ENCODE results near the gene MLXIP.

Gene MLXIP

DNA sequence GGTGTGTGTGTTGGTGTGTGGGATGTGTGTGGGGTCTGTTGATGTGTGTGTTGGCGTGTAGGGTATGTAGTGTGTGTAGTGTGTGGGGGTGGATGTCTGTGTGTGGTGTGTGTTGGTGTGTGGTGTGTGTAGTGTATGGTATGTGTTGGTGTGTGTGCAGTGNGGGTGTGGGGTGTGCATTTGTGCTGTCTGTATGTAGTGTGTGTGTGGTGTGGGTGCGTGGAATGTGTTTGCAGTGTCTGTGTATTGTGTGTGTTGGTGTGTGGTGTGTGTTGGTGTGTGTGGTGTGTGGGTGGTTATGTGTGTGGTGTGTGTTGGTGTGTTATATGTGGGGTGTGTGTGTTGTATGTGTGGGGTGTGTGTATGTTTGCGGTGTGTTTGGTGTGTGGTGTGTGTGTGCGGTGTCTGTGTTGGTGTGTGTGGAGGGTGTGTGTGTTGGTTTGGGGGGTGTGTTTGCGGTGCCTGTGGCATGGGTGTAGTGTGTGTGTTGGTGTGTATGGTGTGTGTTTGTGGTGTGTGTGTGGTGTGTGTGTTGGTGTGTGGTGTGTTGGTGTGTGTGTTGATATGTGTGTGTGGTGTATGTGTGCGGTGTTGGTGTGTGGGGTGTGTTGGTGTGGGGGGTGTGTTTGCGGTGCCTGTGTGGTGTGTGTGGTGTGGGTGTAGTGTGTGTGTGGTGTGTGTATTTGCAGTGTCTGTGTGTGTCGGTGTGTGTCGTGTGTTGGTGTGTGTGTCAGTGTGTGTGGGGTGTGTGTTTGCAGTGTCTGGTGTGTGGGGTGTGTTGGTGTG, 14.7 kb downstream of the MLXIP start (continued):
- peak; percentile 18; the same call in 1 of the 2 replicates for TF ChIP-seq ZNF311 (tag by site-specific recombination; IDR thresholded peaks at IDR 0.05; ENCODE audit: borderline replicate concordance)
- peak; percentile 84 for TF ChIP-seq ZFHX2 (tag by site-specific recombination; conservative IDR thresholded peaks at IDR 0.05)
- no peak for TF ChIP-seq MEIS1 (CRISPR knock-in tag; IDR thresholded peaks at IDR 0.05; ENCODE audit: borderline replicate concordance)
- TF ChIP-seq ZNF561 (tag by site-specific recombination; IDR thresholded peaks at IDR 0.05; ENCODE audit: borderline replicate concordance), result no peak
- TF ChIP-seq, protein P1, sequence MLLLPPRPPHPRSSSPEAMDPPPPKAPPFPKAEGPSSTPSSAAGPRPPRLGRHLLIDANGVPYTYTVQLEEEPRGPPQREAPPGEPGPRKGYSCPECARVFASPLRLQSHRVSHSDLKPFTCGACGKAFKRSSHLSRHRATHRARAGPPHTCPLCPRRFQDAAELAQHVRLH (tag by site-specific recombination; IDR thresholded peaks at IDR 0.05), result no peak
- no peak for TF ChIP-seq OSR2 (tag by site-specific recombination; IDR thresholded peaks at IDR 0.05)
- TF ChIP-seq ZNF776 (tag by site-specific recombination; IDR thresholded peaks at IDR 0.05; ENCODE audit: borderline replicate concordance), result peak; percentile 71; the same call in 1 of the 2 replicates
- no peak for TF ChIP-seq ZNF623 (tag by site-specific recombination; IDR thresholded peaks at IDR 0.05)
- TF ChIP-seq RBAK (tag by site-specific recombination; IDR thresholded peaks at IDR 0.05), result no peak
- peak; percentile 72 for TF ChIP-seq EGR2 (tag by site-specific recombination; IDR thresholded peaks at IDR 0.05; ENCODE audit: low read depth)
- 0 out of 2 replicates have a peak, but pooled peaks have one; percentile 4 for TF ChIP-seq ZNF266 (tag by site-specific recombination; IDR thresholded peaks at IDR 0.05; ENCODE audit: low read depth)
- TF ChIP-seq ZBTB20 (tag by site-specific recombination; IDR thresholded peaks at IDR 0.05), result no peak; the same call in 1 of the 2 replicates
- no peak for TF ChIP-seq ZEB2 (tag by site-specific recombination; IDR thresholded peaks at IDR 0.05)
- TF ChIP-seq, protein P2, sequence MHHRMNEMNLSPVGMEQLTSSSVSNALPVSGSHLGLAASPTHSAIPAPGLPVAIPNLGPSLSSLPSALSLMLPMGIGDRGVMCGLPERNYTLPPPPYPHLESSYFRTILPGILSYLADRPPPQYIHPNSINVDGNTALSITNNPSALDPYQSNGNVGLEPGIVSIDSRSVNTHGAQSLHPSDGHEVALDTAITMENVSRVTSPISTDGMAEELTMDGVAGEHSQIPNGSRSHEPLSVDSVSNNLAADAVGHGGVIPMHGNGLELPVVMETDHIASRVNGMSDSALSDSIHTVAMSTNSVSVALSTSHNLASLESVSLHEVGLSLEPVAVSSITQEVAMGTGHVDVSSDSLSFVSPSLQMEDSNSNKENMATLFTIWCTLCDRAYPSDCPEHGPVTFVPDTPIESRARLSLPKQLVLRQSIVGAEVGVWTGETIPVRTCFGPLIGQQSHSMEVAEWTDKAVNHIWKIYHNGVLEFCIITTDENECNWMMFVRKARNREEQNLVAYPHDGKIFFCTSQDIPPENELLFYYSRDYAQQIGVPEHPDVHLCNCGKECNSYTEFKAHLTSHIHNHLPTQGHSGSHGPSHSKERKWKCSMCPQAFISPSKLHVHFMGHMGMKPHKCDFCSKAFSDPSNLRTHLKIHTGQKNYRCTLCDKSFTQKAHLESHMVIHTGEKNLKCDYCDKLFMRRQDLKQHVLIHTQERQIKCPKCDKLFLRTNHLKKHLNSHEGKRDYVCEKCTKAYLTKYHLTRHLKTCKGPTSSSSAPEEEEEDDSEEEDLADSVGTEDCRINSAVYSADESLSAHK (tag by site-specific recombination; IDR thresholded peaks at IDR 0.05), result no peak
- TF ChIP-seq ZNF433 (tag by site-specific recombination; IDR thresholded peaks at IDR 0.05; ENCODE audit: low read depth), result 0 out of 2 replicates have a peak, but pooled peaks have one; percentile 21
- TF ChIP-seq, protein P3, sequence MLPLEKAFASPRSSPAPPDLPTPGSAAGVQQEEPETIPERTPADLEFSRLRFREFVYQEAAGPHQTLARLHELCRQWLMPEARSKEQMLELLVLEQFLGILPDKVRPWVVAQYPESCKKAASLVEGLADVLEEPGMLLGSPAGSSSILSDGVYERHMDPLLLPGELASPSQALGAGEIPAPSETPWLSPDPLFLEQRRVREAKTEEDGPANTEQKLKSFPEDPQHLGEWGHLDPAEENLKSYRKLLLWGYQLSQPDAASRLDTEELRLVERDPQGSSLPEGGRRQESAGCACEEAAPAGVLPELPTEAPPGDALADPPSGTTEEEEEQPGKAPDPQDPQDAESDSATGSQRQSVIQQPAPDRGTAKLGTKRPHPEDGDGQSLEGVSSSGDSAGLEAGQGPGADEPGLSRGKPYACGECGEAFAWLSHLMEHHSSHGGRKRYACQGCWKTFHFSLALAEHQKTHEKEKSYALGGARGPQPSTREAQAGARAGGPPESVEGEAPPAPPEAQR (tag by site-specific recombination; IDR thresholded peaks at IDR 0.05), result no peak
- no peak for TF ChIP-seq ZNF302 (tag by site-specific recombination; IDR thresholded peaks at IDR 0.05; ENCODE audit: low read depth)
- TF ChIP-seq OVOL3 (tag by site-specific recombination; IDR thresholded peaks at IDR 0.05), result no peak
- TF ChIP-seq ZNF248 (tag by site-specific recombination; IDR thresholded peaks at IDR 0.05), result no peak
- TF ChIP-seq, protein P4, sequence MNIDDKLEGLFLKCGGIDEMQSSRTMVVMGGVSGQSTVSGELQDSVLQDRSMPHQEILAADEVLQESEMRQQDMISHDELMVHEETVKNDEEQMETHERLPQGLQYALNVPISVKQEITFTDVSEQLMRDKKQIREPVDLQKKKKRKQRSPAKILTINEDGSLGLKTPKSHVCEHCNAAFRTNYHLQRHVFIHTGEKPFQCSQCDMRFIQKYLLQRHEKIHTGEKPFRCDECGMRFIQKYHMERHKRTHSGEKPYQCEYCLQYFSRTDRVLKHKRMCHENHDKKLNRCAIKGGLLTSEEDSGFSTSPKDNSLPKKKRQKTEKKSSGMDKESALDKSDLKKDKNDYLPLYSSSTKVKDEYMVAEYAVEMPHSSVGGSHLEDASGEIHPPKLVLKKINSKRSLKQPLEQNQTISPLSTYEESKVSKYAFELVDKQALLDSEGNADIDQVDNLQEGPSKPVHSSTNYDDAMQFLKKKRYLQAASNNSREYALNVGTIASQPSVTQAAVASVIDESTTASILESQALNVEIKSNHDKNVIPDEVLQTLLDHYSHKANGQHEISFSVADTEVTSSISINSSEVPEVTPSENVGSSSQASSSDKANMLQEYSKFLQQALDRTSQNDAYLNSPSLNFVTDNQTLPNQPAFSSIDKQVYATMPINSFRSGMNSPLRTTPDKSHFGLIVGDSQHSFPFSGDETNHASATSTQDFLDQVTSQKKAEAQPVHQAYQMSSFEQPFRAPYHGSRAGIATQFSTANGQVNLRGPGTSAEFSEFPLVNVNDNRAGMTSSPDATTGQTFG (tag by site-specific recombination; IDR thresholded peaks at IDR 0.05; ENCODE audit: borderline replicate concordance), result no peak
- TF ChIP-seq ZNF621 (tag by site-specific recombination; IDR thresholded peaks at IDR 0.05), result 0 out of 2 replicates have a peak, but pooled peaks have one; percentile 26
- TF ChIP-seq, protein P5, sequence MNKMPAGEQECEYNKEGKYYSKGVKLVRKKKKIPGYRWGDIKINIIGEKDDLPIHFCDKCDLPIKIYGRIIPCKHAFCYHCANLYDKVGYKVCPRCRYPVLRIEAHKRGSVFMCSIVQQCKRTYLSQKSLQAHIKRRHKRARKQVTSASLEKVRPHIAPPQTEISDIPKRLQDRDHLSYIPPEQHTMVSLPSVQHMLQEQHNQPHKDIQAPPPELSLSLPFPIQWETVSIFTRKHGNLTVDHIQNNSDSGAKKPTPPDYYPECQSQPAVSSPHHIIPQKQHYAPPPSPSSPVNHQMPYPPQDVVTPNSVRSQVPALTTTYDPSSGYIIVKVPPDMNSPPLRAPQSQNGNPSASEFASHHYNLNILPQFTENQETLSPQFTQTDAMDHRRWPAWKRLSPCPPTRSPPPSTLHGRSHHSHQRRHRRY (tag by site-specific recombination; IDR thresholded peaks at IDR 0.05), result no peak
- TF ChIP-seq TRIM28 (IDR thresholded peaks at IDR 0.05; ENCODE audit: borderline replicate concordance, low read length), result no peak
- TF ChIP-seq ZFP69B (tag by site-specific recombination; IDR thresholded peaks at IDR 0.05), result no peak
- TF ChIP-seq HOXC10 (CRISPR knock-in tag; IDR thresholded peaks at IDR 0.05), result no peak
- no peak for TF ChIP-seq ZNF37A (tag by site-specific recombination; IDR thresholded peaks at IDR 0.05)
- TF ChIP-seq ZSCAN23 (tag by site-specific recombination; IDR thresholded peaks at IDR 0.05), result no peak
- 0 out of 2 replicates have a peak, but pooled peaks have one; percentile 5 for TF ChIP-seq ZNF140 (tag by site-specific recombination; IDR thresholded peaks at IDR 0.05)
- no peak for TF ChIP-seq ZNF416 (tag by site-specific recombination; IDR thresholded peaks at IDR 0.05)
- no peak; the same call in 1 of the 2 replicates for TF ChIP-seq ZNF521 (tag by site-specific recombination; IDR thresholded peaks at IDR 0.05)
- no peak for TF ChIP-seq ZNF510 (tag by site-specific recombination; IDR thresholded peaks at IDR 0.05; ENCODE audit: insufficient replicate concordance)
- no peak for TF ChIP-seq ZNF571 (tag by site-specific recombination; IDR thresholded peaks at IDR 0.05)
- peak; percentile 6; the same call in 1 of the 2 replicates for TF ChIP-seq KLF1 (tag by site-specific recombination; IDR thresholded peaks at IDR 0.05)

Data from HEK293 (cell line).